RPMI7951 (cell line): ENCODE measurements around the gene GIMAP5. TPM values are rescaled to one million over a fixed set of nuclear protein-coding genes. Genes with fewer than 3 reads are reported as not detected.
A peak's percentile ranks its signal among the peaks of the same experiment; 100 is the strongest.
"Not testable (repeated sequence)": the region's sequence is repeated elsewhere in the genome, so short reads cannot be mapped to it uniquely, and the experiment has no call there.

Source experiments
- DNase-seq: peaks from one replicate; pipeline ENCODE4 v3.0.0-alpha.2; 2012; ENCODE audit warnings: low read depth
- total RNA-seq: library from RNA; depleted of rRNA; stranded (reverse); fragments of >200 nt; shearing (Covaris generic); gene quantifications from 2 replicates; pipeline ENCODE4 v1.2.3, GENCODE V29; 2014; rRNA removed

The GIMAP5 gene
- total RNA-seq, 1 experiment from 2014 or later, result not detected

- not testable (repeated sequence) for DNase-seq
Observed at GRCh38 chr7:150774131-150774530, 36.9 kb downstream of the GIMAP5 start.

- no peak for DNase-seq
Observed at GRCh38 chr7:150778014-150778737, 41.0 kb downstream of the GIMAP5 start.

- peak; percentile 61 for DNase-seq
Observed at GRCh38 chr7:150778738-150779301, 41.6 kb downstream of the GIMAP5 start.

GRCh38 chr7:150780292-150780691 lies 43.1 kb downstream of the GIMAP5 start:
- DNase-seq, result no peak

- no peak for DNase-seq
Observed at GRCh38 chr7:150781103-150781502, 43.9 kb downstream of the GIMAP5 start.

- no peak for DNase-seq
Observed at GRCh38 chr7:150781961-150782360, 44.7 kb downstream of the GIMAP5 start.

GRCh38 chr7:150784120-150784736 lies 47.0 kb downstream of the GIMAP5 start:
- no peak for DNase-seq

- DNase-seq, result no peak
Observed at GRCh38 chr7:150784954-150785353, 47.7 kb downstream of the GIMAP5 start.

GRCh38 chr7:150787321-150788281 lies 50.4 kb downstream of the GIMAP5 start:
- DNase-seq, result no peak

- DNase-seq, result no peak
Observed at GRCh38 chr7:150788474-150789269, 51.5 kb downstream of the GIMAP5 start.

- DNase-seq, result no peak
Observed at GRCh38 chr7:150790416-150791075, 53.3 kb downstream of the GIMAP5 start.

- DNase-seq, result no peak
Observed at GRCh38 chr7:150791304-150791703, 54.1 kb downstream of the GIMAP5 start.

- DNase-seq, result no peak
Observed at GRCh38 chr7:150791746-150792452, 54.7 kb downstream of the GIMAP5 start.

Other genes starting within 250 kb of the GIMAP5 start
- gene GIMAP7, start 222.5 kb upstream of the GIMAP5 start, total RNA-seq, result not detected in 2 replicates
- gene GIMAP4, start 170.0 kb upstream of the GIMAP5 start, total RNA-seq, result not detected in 2 replicates
- 0.48 TPM in 1 of 2 replicates, not detected in the other for gene GIMAP6, start 105.0 kb upstream of the GIMAP5 start, total RNA-seq
- 9.1 and 11.5 TPM in 2 replicates for gene GIMAP2, start 51.7 kb upstream of the GIMAP5 start, total RNA-seq
- not detected in 2 replicates for gene GIMAP1, start 20.8 kb upstream of the GIMAP5 start, total RNA-seq
- not detected in 2 replicates for gene TMEM176B, start 62.9 kb downstream of the GIMAP5 start, total RNA-seq
- not detected in 2 replicates for gene TMEM176A, start 63.4 kb downstream of the GIMAP5 start, total RNA-seq
- gene AOC1, start 115.1 kb downstream of the GIMAP5 start, total RNA-seq, result not detected in 2 replicates
- not detected in 2 replicates for gene KCNH2, start 240.9 kb downstream of the GIMAP5 start, total RNA-seq